Stimulated activated CD8-positive, alpha-beta memory T cell treated with anti-CD3 and anti-CD28 coated beads, Interleukin-12 subunit alpha, Interleukin-12 subunit beta, amount 100 ng/mL, for 4 hours (primary cell): ENCODE data around the gene CDCP2.

Experiments
- DNase-seq: peaks from one replicate; pipeline ENCODE4 v3.0.0-alpha.2; 2020; ENCODE audit warnings: low read depth

CDCP2 gene

GRCh38 chr1:54088385-54088784, 64.4 kb downstream of the CDCP2 start:
- no peak for DNase-seq

- no peak for DNase-seq
These were observed 66.0 kb downstream of the CDCP2 start for GRCh38 chr1:54086754-54087153.

DNA sequence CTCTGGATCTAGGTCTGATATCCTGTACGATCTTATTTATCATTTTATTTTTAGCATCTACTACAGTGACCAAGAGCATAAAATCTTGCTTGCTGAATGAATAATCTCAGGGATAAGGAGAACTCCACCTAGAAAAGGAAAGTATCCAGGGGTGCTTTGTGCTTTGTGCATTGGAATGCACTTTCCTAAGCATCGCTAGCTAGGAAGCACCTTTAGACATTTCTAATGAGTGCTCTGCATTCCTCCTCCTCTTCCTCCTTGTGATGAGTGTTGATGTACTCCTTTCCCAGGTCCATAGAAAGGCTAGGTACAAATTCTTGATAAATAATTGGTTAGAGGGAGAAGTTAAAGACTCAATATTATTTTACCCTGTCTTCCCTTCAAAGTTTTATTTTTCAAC, 68.0 kb downstream of the CDCP2 start:
- no peak for DNase-seq
